T-helper 9 cell (primary cell): ENCODE measurements around the gene RAB11FIP5.

Experiments used
- DNase-seq: peaks from one replicate; pipeline ENCODE4 v3.0.0-alpha.2; 2020

The RAB11FIP5 gene

GRCh38 chr2:73082523-73083410 is 30.0 kb downstream of the RAB11FIP5 start:
- no peak for DNase-seq

- DNase-seq: no peak
Measured at GRCh38 chr2:73081181-73081671, 31.5 kb downstream of the RAB11FIP5 start.

GRCh38 chr2:73080321-73081131 is 32.2 kb downstream of the RAB11FIP5 start:
- DNase-seq: no peak

GRCh38 chr2:73079636-73080035 is 33.1 kb downstream of the RAB11FIP5 start:
- no peak for DNase-seq

DNA sequence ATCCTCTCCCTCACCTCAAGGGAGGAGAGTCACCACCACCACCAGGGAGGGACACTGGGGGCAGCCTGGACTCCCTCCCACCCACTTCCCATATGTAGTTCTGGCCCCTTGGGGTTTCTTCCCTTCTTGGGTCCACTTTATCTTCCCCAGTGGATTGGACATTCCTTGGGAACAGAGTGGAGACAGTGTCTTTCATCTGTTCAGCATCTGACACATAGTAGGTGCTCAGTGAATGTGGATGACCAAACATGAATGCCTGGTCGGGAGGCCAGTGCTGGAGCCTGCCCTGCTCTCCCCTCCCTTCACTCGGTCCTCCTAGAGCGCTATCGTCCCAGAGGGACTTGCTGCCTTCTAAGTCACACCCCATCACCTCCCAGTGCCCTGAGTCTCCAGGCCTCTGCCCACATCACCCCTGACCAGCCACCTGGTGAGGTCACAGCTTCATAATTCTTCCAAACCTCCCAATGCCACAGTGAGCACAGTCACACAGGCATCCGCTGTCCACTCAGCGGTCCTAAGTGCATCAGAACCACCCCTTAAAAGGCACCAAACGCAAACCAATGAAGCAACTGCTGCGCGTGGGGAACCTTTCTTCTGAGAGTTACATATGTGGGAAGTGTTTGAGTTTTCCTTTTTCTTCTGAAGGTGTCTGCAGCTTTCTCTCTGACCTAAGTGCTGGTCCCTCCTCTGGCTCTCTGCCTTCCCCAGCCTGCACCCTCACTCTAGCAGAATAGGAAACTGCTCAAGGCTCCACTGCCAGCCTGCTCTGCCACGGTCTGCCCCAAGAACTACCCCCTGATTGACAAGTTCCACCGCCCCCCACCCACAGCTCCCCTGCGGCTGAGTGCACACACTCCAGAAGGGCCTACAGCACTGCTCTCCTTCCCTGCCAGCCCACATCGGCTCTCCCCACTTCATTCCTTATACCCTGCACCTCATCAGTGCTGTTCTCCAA is 34.0 kb downstream of the RAB11FIP5 start:
- DNase-seq: no peak

- no peak for DNase-seq
Measured at GRCh38 chr2:73077424-73077795, 35.3 kb downstream of the RAB11FIP5 start.

DNA sequence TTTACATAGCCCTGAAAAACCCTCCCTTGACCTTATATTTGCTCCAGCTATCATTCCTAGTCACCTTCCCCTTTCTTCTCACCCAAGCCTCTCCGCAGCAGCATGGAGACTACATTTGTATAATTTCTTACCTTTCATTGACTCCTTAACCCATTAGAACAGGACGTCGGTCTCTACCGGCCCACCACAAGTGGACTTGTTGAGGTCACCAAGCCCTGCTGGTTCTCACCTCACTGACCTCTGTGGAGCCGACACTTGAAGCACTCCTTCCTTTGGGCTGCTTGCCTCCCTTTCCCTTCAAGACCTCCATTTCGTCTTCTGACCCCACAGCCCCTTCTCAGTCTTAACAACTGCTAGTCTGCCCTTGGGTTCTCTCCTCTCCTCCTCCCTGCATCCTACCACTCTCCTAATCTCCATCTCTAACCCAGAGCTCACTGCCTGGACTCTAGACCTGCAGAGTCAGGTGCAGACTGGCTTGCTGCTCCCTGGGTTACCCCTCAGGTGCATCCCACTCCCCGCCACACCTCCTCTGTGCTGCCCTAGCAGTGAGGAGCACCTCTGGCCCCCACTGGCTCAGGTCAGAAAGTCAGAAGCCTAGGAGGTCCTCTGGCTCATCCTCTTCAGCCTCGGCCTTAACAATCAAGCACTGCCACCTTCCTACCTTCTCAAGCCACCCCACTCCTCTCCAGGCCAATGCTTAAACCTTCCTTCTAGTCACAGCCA is 35.9 kb downstream of the RAB11FIP5 start:
- DNase-seq: no peak

DNA sequence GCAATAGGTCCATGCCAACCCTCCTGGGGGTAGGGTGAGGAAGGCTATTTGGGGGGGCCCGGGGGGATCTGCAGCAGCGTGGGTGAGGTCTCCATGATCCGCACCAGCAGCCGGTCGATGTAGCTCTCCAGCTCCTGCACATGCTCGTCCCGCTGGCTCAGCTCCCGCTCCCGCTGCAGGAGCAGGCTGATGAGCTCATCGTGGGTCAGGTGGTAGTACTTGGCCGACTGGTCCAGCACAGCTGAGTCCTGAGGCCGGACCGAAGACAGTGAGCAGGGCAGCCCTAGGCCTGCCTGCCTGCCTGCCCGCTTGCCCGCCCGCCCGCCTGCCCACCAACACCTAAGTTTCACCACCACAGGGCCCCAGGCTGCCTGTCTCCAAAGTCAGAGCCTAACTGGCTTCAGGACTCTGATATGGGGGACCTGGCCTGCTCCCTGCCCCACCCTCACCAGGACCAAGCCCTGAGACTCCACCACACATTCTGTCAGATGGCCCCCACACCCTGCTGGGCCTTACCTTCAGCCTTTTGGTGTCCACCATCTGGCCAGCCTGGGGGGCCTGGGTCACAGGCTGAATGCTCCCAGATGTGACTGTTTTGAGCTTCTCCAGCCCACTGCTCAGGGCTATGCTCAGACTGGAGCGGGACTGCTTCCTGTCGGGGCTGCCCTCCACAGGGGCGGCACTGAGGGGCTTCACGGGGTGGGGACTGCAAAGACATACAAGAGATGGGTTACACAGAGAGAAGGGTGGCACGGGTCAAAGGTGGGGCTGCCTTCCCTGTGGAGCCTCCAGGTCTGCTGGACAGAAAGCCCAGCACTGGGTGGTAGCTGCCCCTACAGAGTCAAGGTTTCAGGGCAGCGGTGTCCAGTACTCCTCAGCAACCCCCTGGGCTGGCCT is 37.0 kb downstream of the RAB11FIP5 start:
- DNase-seq: no peak

GRCh38 chr2:73074110-73075069 is 38.4 kb downstream of the RAB11FIP5 start:
- DNase-seq: no peak

DNA sequence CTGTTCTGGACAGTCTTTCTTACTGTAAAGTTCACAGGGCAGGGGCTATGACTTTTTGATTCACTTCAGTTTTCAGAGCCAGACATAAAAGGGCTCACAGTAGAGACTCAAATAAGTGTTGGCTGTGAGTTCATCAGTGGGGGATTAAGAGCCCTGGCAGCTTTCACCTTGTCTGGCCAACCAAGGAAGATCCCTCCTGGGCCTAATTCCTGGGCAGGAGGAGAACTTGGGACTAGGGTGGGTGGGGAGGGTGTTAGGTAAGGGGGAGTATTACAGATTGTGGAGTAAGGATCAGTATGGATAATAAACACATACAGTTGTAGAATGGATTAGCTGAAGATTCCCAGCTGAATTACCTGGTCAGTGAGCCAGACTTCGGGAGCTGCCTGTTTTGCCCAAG is 40.3 kb downstream of the RAB11FIP5 start:
- DNase-seq: no peak

- DNase-seq: no peak
Measured at GRCh38 chr2:73072129-73072395, 40.7 kb downstream of the RAB11FIP5 start.

GRCh38 chr2:73071360-73072128 is 41.2 kb downstream of the RAB11FIP5 start, which contains the start of gene SFXN5:
Gene SFXN5, minus strand, starts transcription at chr2:73071712. Its CDS starts 7 bp downstream, at chr2:73071705.
- DNase-seq: peak; percentile 95

GRCh38 chr2:73070643-73071359 is 41.9 kb downstream of the RAB11FIP5 start:
- peak; percentile 21 for DNase-seq

DNA sequence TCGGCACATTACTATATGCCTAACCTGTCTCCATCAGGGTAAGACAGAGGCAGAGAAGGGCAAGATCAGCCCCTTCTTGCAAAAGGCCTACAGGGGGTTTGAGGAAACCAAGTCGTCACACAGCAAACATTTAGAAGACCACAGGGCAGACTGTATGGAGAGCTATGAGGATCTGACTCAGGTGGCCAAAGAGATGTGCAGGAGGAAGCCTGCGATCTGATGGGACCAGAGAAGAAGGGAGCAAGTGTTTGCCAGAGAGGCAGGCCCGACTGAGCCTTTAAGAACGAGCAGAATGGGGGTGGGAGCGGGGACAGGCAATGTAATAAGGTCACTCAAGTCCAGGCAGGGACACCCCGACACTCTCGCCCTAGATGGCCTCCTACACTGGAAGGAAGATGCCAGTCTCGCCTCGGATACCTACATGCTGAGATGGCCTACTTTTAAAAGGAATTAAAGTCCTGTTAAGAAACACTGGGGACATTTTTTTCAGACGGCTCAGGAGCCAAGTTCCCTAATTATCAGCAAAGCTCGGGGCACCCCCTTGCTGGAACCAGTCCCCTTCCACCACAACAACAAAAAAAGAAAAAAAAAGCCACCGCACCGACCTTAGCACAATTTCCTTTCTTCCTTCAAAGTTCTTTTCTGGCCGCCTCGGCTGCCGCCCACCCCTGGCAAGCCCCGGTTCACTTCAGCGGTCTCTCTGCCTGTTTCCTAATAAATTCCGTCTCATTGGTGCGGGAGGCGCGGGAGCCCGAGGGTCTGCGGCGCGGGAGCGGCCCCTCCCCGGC is 42.7 kb downstream of the RAB11FIP5 start:
- DNase-seq: no peak

DNA sequence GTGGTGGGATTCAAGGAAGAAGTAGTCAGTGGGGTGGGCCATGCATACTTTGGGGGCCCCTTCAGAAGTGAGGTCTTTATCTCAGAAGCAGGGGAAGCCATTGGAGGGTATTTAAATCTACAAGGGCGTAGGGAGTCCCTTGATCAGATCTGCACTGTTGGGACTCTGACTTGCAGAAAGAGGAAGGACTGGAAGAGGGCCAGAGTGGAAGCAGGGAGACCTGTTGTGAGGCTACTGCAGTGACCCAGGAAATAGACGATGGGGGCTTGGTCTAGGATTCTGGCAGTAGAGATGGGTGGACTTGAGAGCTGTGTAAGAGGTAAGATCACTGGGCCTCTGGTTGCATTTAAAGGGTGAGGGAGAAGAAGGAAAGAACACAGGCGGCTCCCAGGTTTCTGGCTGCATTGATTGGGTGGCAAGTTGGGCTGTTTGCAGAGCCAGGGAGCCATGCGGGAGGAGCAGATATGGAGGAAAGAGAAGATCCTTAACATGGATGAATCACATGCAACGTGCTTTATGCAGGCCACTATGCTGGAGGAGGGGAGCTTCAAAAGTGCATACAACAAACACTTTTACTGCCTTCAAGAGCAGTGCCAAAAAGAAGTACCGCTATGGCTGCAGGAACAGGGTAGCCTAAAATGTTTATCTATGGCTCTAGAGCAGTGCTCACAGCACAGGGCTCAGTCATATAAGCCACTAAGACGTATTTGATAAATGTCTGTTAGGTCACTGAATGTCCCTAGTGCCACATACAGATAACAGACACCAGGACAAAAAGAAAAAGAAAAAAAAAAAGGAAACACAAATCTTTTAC is 43.5 kb downstream of the RAB11FIP5 start:
- no peak for DNase-seq

- no peak for DNase-seq
Measured at GRCh38 chr2:73068147-73068546, 44.6 kb downstream of the RAB11FIP5 start.
